H9 (cell line): Measurements from ENCODE around the gene ALKBH8. TPM values are rescaled to one million over a fixed set of nuclear protein-coding genes. Genes with fewer than 3 reads are reported as not detected.

ENCODE experiments used
- DNase-seq: peaks from one replicate; pipeline ENCODE4 v3.0.0-alpha.2; 2017
- H2AFZ ChIP-seq: one replicate; pipeline ENCODE4 v1.6.1; 2013; ENCODE audit warnings: mild to moderate bottlenecking, low read length, control low read depth, moderate library complexity
- H2AK5ac ChIP-seq: 2 replicates; pipeline ENCODE4 v1.6.1; 2013; ENCODE audit warnings: low read length, control low read depth, mixed read lengths; ENCODE audit not compliant: insufficient read length
- H2BK120ac ChIP-seq: one replicate; pipeline ENCODE4 v1.6.1; 2013; ENCODE audit warnings: low read depth, mild to moderate bottlenecking, low read length, control low read depth, inconsistent platforms; ENCODE audit not compliant: poor library complexity, severe bottlenecking
- H2BK12ac ChIP-seq: 2 replicates; pipeline ENCODE4 v1.6.1; 2013; ENCODE audit warnings: low read length, control low read depth, mixed read lengths, low read depth; ENCODE audit not compliant: insufficient read length
- H2BK15ac ChIP-seq: 2 replicates; pipeline ENCODE4 v1.6.1; 2013; ENCODE audit warnings: low read depth, low read length, control low read depth
- H2BK20ac ChIP-seq: one replicate; pipeline ENCODE4 v1.6.1; 2013; ENCODE audit warnings: low read depth, mild to moderate bottlenecking, low read length, control low read depth, inconsistent platforms; ENCODE audit not compliant: poor library complexity, severe bottlenecking
- H2BK5ac ChIP-seq: 2 replicates; pipeline ENCODE4 v1.6.1; 2013; ENCODE audit warnings: low read length, control low read depth, mixed read lengths; ENCODE audit not compliant: insufficient read length
- H3K14ac ChIP-seq: 2 replicates; pipeline ENCODE4 v1.6.1; 2013; ENCODE audit warnings: low read length, control low read depth; ENCODE audit not compliant: insufficient read depth
- H3K18ac ChIP-seq: 2 replicates; pipeline ENCODE4 v1.6.1; 2013; ENCODE audit warnings: low read depth, mild to moderate bottlenecking, mixed read lengths, low read length, control low read depth; ENCODE audit not compliant: insufficient read length
- H3K23ac ChIP-seq: 2 replicates; pipeline ENCODE4 v1.6.1; 2013; ENCODE audit warnings: low read length, control low read depth, mixed read lengths, low read depth; ENCODE audit not compliant: insufficient read length
- H3K23me2 ChIP-seq: 2 replicates; pipeline ENCODE4 v1.6.1; 2013; ENCODE audit warnings: low read depth, mild to moderate bottlenecking, mixed read lengths, low read length, control low read depth; ENCODE audit not compliant: insufficient read length, poor library complexity, severe bottlenecking
- H3K27ac ChIP-seq: 2 replicates; pipeline ENCODE4 v1.5.1; 2013; ENCODE audit warnings: low read length, control low read depth, mixed read lengths, low read depth; ENCODE audit not compliant: insufficient read length
- H3K27me3 ChIP-seq: 2 replicates; pipeline ENCODE4 v1.6.1; 2013; ENCODE audit warnings: low read length, control low read depth, inconsistent platforms; ENCODE audit not compliant: insufficient read depth
- H3K4ac ChIP-seq: 2 replicates; pipeline ENCODE4 v1.6.1; 2013; ENCODE audit warnings: low read depth, mild to moderate bottlenecking, control low read depth, inconsistent platforms, low read length, moderate library complexity
- H3K4me1 ChIP-seq: 2 replicates; pipeline ENCODE4 v1.6.1; 2013; ENCODE audit warnings: low read length, control low read depth, inconsistent platforms; ENCODE audit not compliant: insufficient read depth
- H3K4me2 ChIP-seq: 2 replicates; pipeline ENCODE4 v1.6.1; 2013; ENCODE audit warnings: low read length, control low read depth, mixed read lengths; ENCODE audit not compliant: insufficient read length, insufficient read depth
- H3K56ac ChIP-seq: 2 replicates; pipeline ENCODE4 v1.6.1; 2013; ENCODE audit warnings: low read depth, mild to moderate bottlenecking, mixed read lengths, low read length, control low read depth; ENCODE audit not compliant: insufficient read length
- H3K79me1 ChIP-seq: 2 replicates; pipeline ENCODE4 v1.6.1; 2013; ENCODE audit warnings: low read depth, mild to moderate bottlenecking, moderate library complexity, low read length, control low read depth, inconsistent platforms; ENCODE audit not compliant: insufficient read depth, poor library complexity, severe bottlenecking
- H3K79me2 ChIP-seq: 2 replicates; pipeline ENCODE4 v1.6.1; 2013; ENCODE audit warnings: low read length, control low read depth, inconsistent platforms; ENCODE audit not compliant: insufficient read depth
- H3K9ac ChIP-seq: 2 replicates; pipeline ENCODE4 v1.6.1; 2013; ENCODE audit warnings: low read length, control low read depth, mixed read lengths; ENCODE audit not compliant: insufficient read length; ENCODE audit errors: extremely low read depth
- H3K9me3 ChIP-seq: one replicate; pipeline ENCODE4 v1.6.1; 2013; ENCODE audit warnings: low read depth, low read length, inconsistent platforms; ENCODE audit not compliant: control insufficient read depth
- H3T11ph ChIP-seq: one replicate; pipeline ENCODE4 v1.6.1; 2013; ENCODE audit warnings: mild to moderate bottlenecking, low read length, control low read depth, inconsistent platforms
- H4K20me1 ChIP-seq: one replicate; pipeline ENCODE4 v1.6.1; 2013; ENCODE audit not compliant: control insufficient read depth, insufficient read length, insufficient read depth
- H4K5ac ChIP-seq: 2 replicates; pipeline ENCODE4 v1.6.1; 2013; ENCODE audit warnings: low read depth, mild to moderate bottlenecking, mixed read lengths, low read length, control low read depth; ENCODE audit not compliant: insufficient read length
- H4K8ac ChIP-seq: replicated peaks from 2 replicates; pipeline ENCODE4 v1.6.1; 2013; ENCODE audit warnings: low read length, control low read depth, mixed read lengths, low read depth; ENCODE audit not compliant: insufficient read length
- H4K91ac ChIP-seq: 2 replicates; pipeline ENCODE4 v1.6.1; 2013; ENCODE audit warnings: low read depth, mild to moderate bottlenecking, moderate library complexity, mixed read lengths, low read length, control low read depth; ENCODE audit not compliant: insufficient read length
- H3K27ac Mint-ChIP-seq, 3 experiments: 2 replicates in 2 of 3; 3 replicates in 1 of 3; pipeline ENCODE4 v1.8.0; 2020 to 2021; ENCODE audit warnings: mixed read lengths in 3 of 3, mild to moderate bottlenecking in 1 of 3, moderate library complexity in 1 of 3
- H3K27me3 Mint-ChIP-seq: 2 replicates; pipeline ENCODE4 v1.8.0; 2021; ENCODE audit warnings: low read depth, mild to moderate bottlenecking, moderate library complexity, mixed read lengths
- H3K36me3 Mint-ChIP-seq, 3 experiments: 2 replicates in 2 of 3; 3 replicates in 1 of 3; pipeline ENCODE4 v1.8.0; 2020 to 2021; ENCODE audit warnings: low read depth in 3 of 3, mixed read lengths in 3 of 3; ENCODE audit not compliant: insufficient read depth in 1 of 3
- H3K4me1 Mint-ChIP-seq, 2 experiments: 2 replicates each; pipeline ENCODE4 v1.8.0; 2020; ENCODE audit warnings: mixed read lengths in 2 of 2
- H3K4me3 Mint-ChIP-seq, 2 experiments: 2 replicates in 1 of 2; 3 replicates in 1 of 2; pipeline ENCODE4 v1.8.0; 2020 to 2021; ENCODE audit warnings: mild to moderate bottlenecking in 2 of 2, mixed read lengths in 2 of 2, moderate library complexity in 1 of 2
- H3K9me3 Mint-ChIP-seq, 2 experiments: 2 replicates in 1 of 2; 3 replicates in 1 of 2; pipeline ENCODE4 v1.8.0; 2020; ENCODE audit warnings: mild to moderate bottlenecking in 2 of 2, mixed read lengths in 2 of 2, moderate library complexity in 1 of 2
- CTCF ChIP-seq: fragments of 200-600 bp; sonication (generic); conservative IDR thresholded peaks from 3 replicates; pipeline ENCODE4 v1.8.0; 2021; ENCODE audit warnings: antibody characterized with exemption, mild to moderate bottlenecking
- WGBS: extraction: QIAGEN DNeasy Blood & Tissue Kit; methylation state at CpG from one replicate; pipeline ENCODE4 v1.1.7; 2013; ENCODE audit warnings: missing lambda C conversion rate, low lambda C conversion rate, mixed read lengths; ENCODE audit not compliant: insufficient read length; ENCODE audit errors: extremely low coverage; 5-methylcytosine and 5-hydroxymethylcytosine counted together
- total RNA-seq: library from RNA; stranded (reverse); gene quantifications from 2 replicates; pipeline ENCODE4 v1.2.1, GENCODE V29; 2021

Gene ALKBH8
- total RNA-seq, 1 experiment from 2014 or later = 12.7 TPM

GRCh38 chr11:107477820-107478219 lies 87.7 kb downstream of the ALKBH8 start:
- H4K5ac ChIP-seq = no peak overlapping the region
- no peaks in the 10 kb centered on the region for H4K20me1 ChIP-seq
- WGBS = no CpG with 5 or more reads among the region's 3 CpGs
- no peak overlapping the region for H3T11ph ChIP-seq
- no peak overlapping the region for H3K23ac ChIP-seq
- no peak overlapping the region for H2BK120ac ChIP-seq
- H3K27me3 ChIP-seq = no peaks in the 10 kb centered on the region
- no peak overlapping the region for H3K27ac ChIP-seq
- no peak for DNase-seq
- no peaks in the 10 kb centered on the region for H3K4me1 ChIP-seq
- no peak overlapping the region for H3K4me3 Mint-ChIP-seq
- H2BK12ac ChIP-seq = no peak overlapping the region
- H2AFZ ChIP-seq = no peak overlapping the region
- H3K36me3 Mint-ChIP-seq = no peaks in the 10 kb centered on the region
- H3K9me3 ChIP-seq = no peaks in the 10 kb centered on the region
- H3K79me2 ChIP-seq = no peaks in the 10 kb centered on the region
- no peak overlapping the region for H3K18ac ChIP-seq
- no peaks in the 10 kb centered on the region for H3K79me1 ChIP-seq
- no peak overlapping the region for H3K27ac Mint-ChIP-seq
- no peak overlapping the region for H3K14ac ChIP-seq
- H3K9me3 Mint-ChIP-seq = no peaks in the 10 kb centered on the region
- no peak overlapping the region for H2BK20ac ChIP-seq
- no peak overlapping the region for H4K8ac ChIP-seq
- no peak overlapping the region for H2BK5ac ChIP-seq
- no peak overlapping the region for H3K56ac ChIP-seq
- H3K4ac ChIP-seq = no peak overlapping the region
- H4K91ac ChIP-seq = no peak overlapping the region
- H2AK5ac ChIP-seq = no peak overlapping the region
- no peak overlapping the region for H3K9ac ChIP-seq
- no peak overlapping the region for H2BK15ac ChIP-seq
- H3K23me2 ChIP-seq = no peaks in the 10 kb centered on the region
- no peak overlapping the region for H3K4me2 ChIP-seq
- no peaks in the 10 kb centered on the region for H3K4me1 Mint-ChIP-seq
- TF ChIP-seq CTCF = no peak
- no peaks in the 10 kb centered on the region for H3K27me3 Mint-ChIP-seq
